Vagina (tissue), 2 donors: ENCODE data around the gene NUDCD2.

Source experiments
- CTCF ChIP-seq, 3 experiments: fragments of 450-650 bp in 2 of 3; fragments of 200-600 bp in 1 of 3; sonication (generic) in 1 of 3; IDR thresholded peaks; one replicate each; pipeline ENCODE4 v1.5.1; 2017 to 2019; ENCODE audit warnings: antibody characterized with exemption in 3 of 3, mild to moderate bottlenecking in 2 of 3, moderate library complexity in 2 of 3
- POLR2A ChIP-seq, 2 donors: fragments of 450-650 bp; IDR thresholded peaks; one replicate each; pipeline ENCODE4 v1.6.1; 2017; ENCODE audit warnings: antibody characterized with exemption in 2 of 2, mild to moderate bottlenecking in 2 of 2, moderate library complexity in 2 of 2

- TF ChIP-seq CTCF (IDR thresholded peaks at IDR 0.05) (no peak), POLR2A (IDR thresholded peaks at IDR 0.05) (no peak)
Observed at GRCh38 chr5:163456029-163456589, 3.8 kb downstream of the NUDCD2 start.
